ENCODE results near the gene PEG3.
"Not testable (repeated sequence)": the region's sequence is repeated elsewhere in the genome, so short reads cannot be mapped to it uniquely, and the experiment has no call there.

Gene PEG3

GRCh38 chr19:56860409-56860808, 19.9 kb upstream of the PEG3 start:
- H3K36me3 ChIP-seq (replicated peaks); DNase-seq (ENCODE audit: low spot score in 2 of 2); in situ Hi-C loops (cut with MboI; ENCODE audit: low sequenced_read_pairs); H3K27me3 ChIP-seq (ENCODE audit: low read depth); H3K4me3 ChIP-seq; H3K9me3 ChIP-seq; H3K4me1 ChIP-seq: not testable (repeated sequence)

GRCh38 chr19:56858026-56858425, 17.5 kb upstream of the PEG3 start:
- no peaks in the 10 kb centered on the region for H3K4me1 ChIP-seq
- H3K27me3 ChIP-seq (ENCODE audit: low read depth), result no peaks in the 10 kb centered on the region
- no peak overlapping the region for H3K4me3 ChIP-seq
- in situ Hi-C loops (cut with MboI; ENCODE audit: low sequenced_read_pairs), result no loop called here
- no peaks in the 10 kb centered on the region for H3K36me3 ChIP-seq (replicated peaks)
- H3K9me3 ChIP-seq, result no peaks in the 10 kb centered on the region; the same call in none of the 2 replicates
- no peak for DNase-seq (ENCODE audit: low spot score in 2 of 2)

- Histone ChIP-seq H3K27me3 (ENCODE audit: low read depth) (no peaks in the 10 kb centered on the region), H3K9me3 (peaks cover 2% of the 10 kb centered on the region), H3K4me1 (no peaks in the 10 kb centered on the region), H3K36me3 (replicated peaks) (no peaks in the 10 kb centered on the region), H3K4me3 (no peak overlapping the region)
- in situ Hi-C loops (cut with MboI; ENCODE audit: low sequenced_read_pairs), result no loop called here
- DNase-seq (ENCODE audit: low spot score in 2 of 2), result no peak
Observed at GRCh38 chr19:56856822-56857221, 16.3 kb upstream of the PEG3 start.

GRCh38 chr19:56852361-56852760, 11.8 kb upstream of the PEG3 start:
- H3K4me1 ChIP-seq; DNase-seq (ENCODE audit: low spot score in 2 of 2); H3K27me3 ChIP-seq (ENCODE audit: low read depth); in situ Hi-C loops (cut with MboI; ENCODE audit: low sequenced_read_pairs); H3K36me3 ChIP-seq (replicated peaks); H3K4me3 ChIP-seq; H3K9me3 ChIP-seq: not testable (repeated sequence)

GRCh38 chr19:56848166-56848565, 7.6 kb upstream of the PEG3 start:
- Histone ChIP-seq H3K27me3 (ENCODE audit: low read depth) (no peaks in the 10 kb centered on the region), H3K9me3 (peaks cover 3% of the 10 kb centered on the region), H3K36me3 (replicated peaks) (no peaks in the 10 kb centered on the region), H3K4me3 (no peak overlapping the region), H3K4me1 (no peaks in the 10 kb centered on the region)
- in situ Hi-C loops (cut with MboI; ENCODE audit: low sequenced_read_pairs), result no loop called here
- no peak for DNase-seq (ENCODE audit: low spot score in 2 of 2)

GRCh38 chr19:56842412-56842811, 1.9 kb upstream of the PEG3 start:
- no peaks in the 10 kb centered on the region for H3K36me3 ChIP-seq (replicated peaks)
- H3K4me3 ChIP-seq, result no peak overlapping the region
- H3K27me3 ChIP-seq (ENCODE audit: low read depth), result no peaks in the 10 kb centered on the region
- H3K9me3 ChIP-seq, result no peaks in the 10 kb centered on the region
- no peak for DNase-seq (ENCODE audit: low spot score in 2 of 2)
- in situ Hi-C loops (cut with MboI; ENCODE audit: low sequenced_read_pairs), result no loop called here
- no peaks in the 10 kb centered on the region for H3K4me1 ChIP-seq

- H3K4me3 ChIP-seq, result no peak overlapping the region
- no peak for DNase-seq (ENCODE audit: low spot score in 2 of 2)
- no peaks in the 10 kb centered on the region for H3K27me3 ChIP-seq (ENCODE audit: low read depth)
- in situ Hi-C loops (cut with MboI; ENCODE audit: low sequenced_read_pairs), result no loop called here
- H3K36me3 ChIP-seq (replicated peaks), result no peaks in the 10 kb centered on the region
- H3K9me3 ChIP-seq, result no peaks in the 10 kb centered on the region
- H3K4me1 ChIP-seq, result no peaks in the 10 kb centered on the region
Observed at GRCh38 chr19:56841193-56841543, 642 bp upstream of the PEG3 start.

GRCh38 chr19:56839652-56840450, 675 bp downstream of the PEG3 start:
- H3K4me3 ChIP-seq, result no peak overlapping the region
- H3K36me3 ChIP-seq (replicated peaks), result no peaks in the 10 kb centered on the region
- no peaks in the 10 kb centered on the region for H3K4me1 ChIP-seq
- DNase-seq (ENCODE audit: low spot score in 2 of 2), result no peak
- in situ Hi-C loops (cut with MboI; ENCODE audit: low sequenced_read_pairs), result no loop called here
- H3K9me3 ChIP-seq, result no peaks in the 10 kb centered on the region
- H3K27me3 ChIP-seq (ENCODE audit: low read depth), result no peaks in the 10 kb centered on the region

GRCh38 chr19:56838909-56839651, 1.4 kb downstream of the PEG3 start:
- Histone ChIP-seq H3K27me3 (ENCODE audit: low read depth) (no peaks in the 10 kb centered on the region), H3K36me3 (replicated peaks) (no peaks in the 10 kb centered on the region), H3K4me3 (no peak overlapping the region), H3K9me3 (no peaks in the 10 kb centered on the region), H3K4me1 (no peaks in the 10 kb centered on the region)
- in situ Hi-C loops (cut with MboI; ENCODE audit: low sequenced_read_pairs), result no loop called here
- no peak for DNase-seq (ENCODE audit: low spot score in 2 of 2)

- no peak overlapping the region for H3K4me3 ChIP-seq
- in situ Hi-C loops (cut with MboI; ENCODE audit: low sequenced_read_pairs), result no loop called here
Observed at GRCh38 chr19:56838024-56838908, 2.3 kb downstream of the PEG3 start.

GRCh38 chr19:56837492-56838023, 3.0 kb downstream of the PEG3 start:
- in situ Hi-C loops (cut with MboI; ENCODE audit: low sequenced_read_pairs), result no loop called here
- H3K9me3 ChIP-seq, result no peaks in the 10 kb centered on the region
- no peak overlapping the region for H3K4me3 ChIP-seq
- H3K4me1 ChIP-seq, result no peaks in the 10 kb centered on the region
- H3K36me3 ChIP-seq (replicated peaks), result no peaks in the 10 kb centered on the region
- DNase-seq (ENCODE audit: low spot score in 2 of 2), result no peak
- H3K27me3 ChIP-seq (ENCODE audit: low read depth), result no peaks in the 10 kb centered on the region

More at GRCh38 chr19:56838024-56838908, 2.3 kb downstream of the PEG3 start:
- no peaks in the 10 kb centered on the region for H3K36me3 ChIP-seq (replicated peaks)
- no peaks in the 10 kb centered on the region for H3K27me3 ChIP-seq (ENCODE audit: low read depth)
- no peak for DNase-seq (ENCODE audit: low spot score in 2 of 2)
- no peaks in the 10 kb centered on the region for H3K9me3 ChIP-seq
- H3K4me1 ChIP-seq, result no peaks in the 10 kb centered on the region

GRCh38 chr19:56837004-56837403, 3.5 kb downstream of the PEG3 start:
- no peaks in the 10 kb centered on the region for H3K9me3 ChIP-seq
- in situ Hi-C loops (cut with MboI; ENCODE audit: low sequenced_read_pairs), result no loop called here
- H3K27me3 ChIP-seq (ENCODE audit: low read depth), result no peaks in the 10 kb centered on the region
- no peak overlapping the region for H3K4me3 ChIP-seq
- no peaks in the 10 kb centered on the region for H3K4me1 ChIP-seq
- no peaks in the 10 kb centered on the region for H3K36me3 ChIP-seq (replicated peaks)
- no peak for DNase-seq (ENCODE audit: low spot score in 2 of 2)

- Histone ChIP-seq H3K4me3 (no peak overlapping the region), H3K4me1 (no peaks in the 10 kb centered on the region), H3K36me3 (replicated peaks) (no peaks in the 10 kb centered on the region), H3K27me3 (ENCODE audit: low read depth) (no peaks in the 10 kb centered on the region), H3K9me3 (no peaks in the 10 kb centered on the region)
- no peak for DNase-seq (ENCODE audit: low spot score in 2 of 2)
- in situ Hi-C loops (cut with MboI; ENCODE audit: low sequenced_read_pairs), result no loop called here
Observed at GRCh38 chr19:56836059-56836458, 4.5 kb downstream of the PEG3 start.
